ENCODE results near the gene NDUFA3.
A peak's percentile ranks its signal among the peaks of the same experiment; 100 is the strongest.

NDUFA3 gene

DNA sequence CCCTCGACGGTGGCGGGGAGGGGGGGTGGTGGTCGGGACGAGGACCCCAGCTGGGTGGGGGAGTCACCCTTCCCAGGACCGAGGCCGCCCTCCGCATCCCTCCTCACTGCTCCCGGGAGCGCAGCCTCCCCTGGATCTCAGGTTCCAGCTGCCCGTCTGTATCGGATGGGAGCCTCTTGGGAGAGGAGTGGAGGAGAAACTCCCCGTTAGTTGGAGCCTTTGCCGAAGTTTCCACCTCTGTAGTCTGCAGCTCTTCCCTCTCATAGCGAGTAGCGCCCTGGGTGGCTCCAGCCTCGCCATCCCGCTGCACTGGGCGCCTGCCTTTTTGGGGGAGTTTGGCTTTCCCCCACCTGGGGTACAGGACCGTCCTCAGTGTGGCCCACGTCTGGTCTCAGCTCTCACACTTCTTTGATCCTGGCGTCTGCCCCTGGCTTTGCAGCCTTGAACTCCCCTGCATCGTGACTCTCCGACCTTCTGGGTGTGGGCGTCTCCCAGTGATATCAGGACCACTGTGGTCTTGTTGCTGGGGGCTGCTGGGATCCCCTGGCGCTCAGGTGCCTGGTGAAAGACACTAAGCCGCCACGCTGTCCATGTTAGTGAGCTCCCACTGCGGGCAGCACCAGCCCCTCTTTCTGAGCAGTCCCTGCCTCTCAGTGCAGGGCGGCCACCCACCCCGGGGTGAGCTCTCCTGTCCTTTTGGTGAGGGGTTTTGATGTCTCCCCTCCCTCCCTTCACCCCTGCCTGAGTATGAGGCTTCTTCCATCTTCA, 36.0 kb downstream of the NDUFA3 start:
- DNase-seq (ENCODE audit: low spot score): no peak
- no peak for TF ChIP-seq CTCF (IDR thresholded peaks at IDR 0.05)
- peak overlapping the region; percentile 97 for H3K4me3 ChIP-seq
- H3K27ac ChIP-seq: peak overlapping the region; percentile 97 to 99

GRCh38 chr19:54141356-54141755, 38.7 kb downstream of the NDUFA3 start:
- DNase-seq (ENCODE audit: low spot score): no peak
- Histone ChIP-seq H3K27ac (no peak overlapping the region), H3K4me3 (no peak overlapping the region)
- TF ChIP-seq CTCF (IDR thresholded peaks at IDR 0.05): no peak

DNA sequence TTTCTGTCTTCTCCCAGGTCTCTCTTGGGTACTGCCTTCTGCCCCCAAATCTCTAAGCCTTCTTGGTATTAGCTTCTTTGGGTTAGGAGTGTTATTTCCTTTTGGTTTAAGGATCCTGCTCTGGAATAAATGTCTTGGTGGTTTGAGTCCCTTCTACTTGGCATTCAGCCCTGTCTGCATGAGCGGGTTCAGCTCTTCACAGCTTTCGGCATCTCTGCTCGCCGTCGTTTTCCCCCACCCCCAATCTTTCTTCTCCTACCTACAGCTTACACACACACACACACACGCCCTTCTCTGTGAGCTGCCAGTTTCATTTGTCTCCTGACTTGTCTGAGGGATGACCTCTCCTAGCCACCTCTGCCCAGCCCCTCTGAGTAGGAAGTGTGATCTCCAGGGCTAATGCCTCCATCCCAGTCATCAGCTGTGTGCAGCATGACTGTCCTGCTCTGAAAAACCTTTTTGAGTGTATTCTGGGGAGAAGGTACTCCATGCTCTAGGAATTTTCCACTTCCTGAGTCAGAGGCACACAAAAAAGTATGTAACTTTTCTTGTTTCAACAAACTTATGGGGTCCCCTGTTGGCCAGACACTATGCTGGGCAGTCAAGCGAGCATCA, 39.6 kb downstream of the NDUFA3 start:
- Histone ChIP-seq H3K4me3 (no peak overlapping the region), H3K27ac (no peak overlapping the region)
- no peak for TF ChIP-seq CTCF (IDR thresholded peaks at IDR 0.05)
- DNase-seq (ENCODE audit: low spot score): no peak

DNA sequence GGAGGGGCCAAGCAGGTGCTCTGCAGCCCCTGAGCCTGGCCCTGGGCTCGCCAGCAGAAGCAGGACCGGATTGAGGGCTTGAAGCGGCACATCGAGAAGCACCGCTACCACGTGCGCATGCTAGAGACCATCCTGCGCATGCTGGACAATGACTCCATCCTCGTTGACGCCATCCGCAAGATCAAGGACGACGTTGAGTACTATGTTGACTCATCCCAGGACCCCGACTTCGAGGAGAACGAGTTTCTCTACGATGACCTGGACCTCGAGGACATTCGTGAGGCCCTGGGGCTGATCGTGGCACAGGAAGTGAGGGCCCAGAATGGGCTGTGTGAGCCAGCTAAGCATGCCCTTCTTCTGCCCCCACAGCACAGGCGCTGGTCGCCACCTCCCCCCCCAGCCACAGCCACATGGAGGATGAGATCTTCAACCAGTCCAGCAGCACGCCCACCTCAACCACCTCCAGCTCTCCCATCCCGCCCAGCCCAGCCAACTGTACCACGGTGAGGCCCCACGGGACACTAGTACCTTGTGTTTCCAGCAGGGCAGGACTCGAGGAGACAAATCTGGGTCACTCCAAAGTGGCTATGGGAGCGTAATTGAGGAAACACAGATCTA, 43.0 kb downstream of the NDUFA3 start:
- H3K27ac ChIP-seq: no peak overlapping the region
- DNase-seq (ENCODE audit: low spot score): no peak
- H3K4me3 ChIP-seq: no peak overlapping the region
- TF ChIP-seq CTCF (IDR thresholded peaks at IDR 0.05): no peak

GRCh38 chr19:54147676-54148075, 45.0 kb downstream of the NDUFA3 start:
- H3K27ac ChIP-seq: peak overlapping the region in 1 of 2 donors; percentile 7
- no peak overlapping the region for H3K4me3 ChIP-seq
- no peak for TF ChIP-seq CTCF (IDR thresholded peaks at IDR 0.05)
- DNase-seq (ENCODE audit: low spot score): no peak

- no peak for DNase-seq (ENCODE audit: low spot score)
- TF ChIP-seq CTCF (IDR thresholded peaks at IDR 0.05): no peak
- H3K4me3 ChIP-seq: no peak overlapping the region
- H3K27ac ChIP-seq: peak overlapping the region in 1 of 2 donors; percentile 7
Observed at GRCh38 chr19:54148158-54148557, 45.5 kb downstream of the NDUFA3 start.

Data from coronary artery (tissue), 2 donors.